ENCODE results near the gene CAMSAP3.

CAMSAP3 gene

DNA sequence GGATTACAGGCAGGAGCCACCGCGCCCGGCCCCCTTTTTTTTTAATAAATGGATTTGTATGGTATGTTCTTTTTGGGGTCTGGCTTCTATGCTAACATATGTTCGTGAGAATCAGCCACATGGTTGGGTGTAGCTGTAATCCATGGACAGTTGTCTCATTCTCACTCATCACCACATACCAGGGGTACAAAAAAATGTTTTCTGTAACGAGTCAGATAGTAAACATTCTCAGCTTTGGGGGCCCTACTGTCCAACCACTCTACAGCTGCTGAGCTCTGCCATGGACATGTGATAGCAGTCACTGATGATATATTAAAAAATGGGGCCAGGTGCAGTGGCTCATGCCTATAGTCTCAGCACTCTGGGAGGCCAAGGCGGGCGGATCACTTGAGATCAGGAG lies 68.0 kb downstream of the CAMSAP3 start:
- Histone ChIP-seq H3K4me3 (ENCODE audit: low read length) (no peak overlapping the region), H3K79me2 (ENCODE audit: low read length) (no peaks in the 10 kb centered on the region), H3K9me3 (ENCODE audit: insufficient read depth, low read length) (no peaks in the 10 kb centered on the region), H3K27ac (ENCODE audit: low read length) (no peak overlapping the region), H3K27me3 (ENCODE audit: low read depth, low read length) (peaks cover under 1% of the 10 kb centered on the region; the same call in 1 of the 2 replicates), H3K4me1 (ENCODE audit: low read length) (no peaks in the 10 kb centered on the region), H3K36me3 (replicated peaks; ENCODE audit: low read depth, low read length) (no peaks in the 10 kb centered on the region), H4K20me1 (ENCODE audit: insufficient read depth, low read length) (no peaks in the 10 kb centered on the region), H3K4me2 (ENCODE audit: low read length) (no peak overlapping the region), H3K9ac (ENCODE audit: low read length) (no peak overlapping the region), H2AFZ (ENCODE audit: low read depth, low read length) (no peak overlapping the region)
- TF ChIP-seq, protein P1, sequence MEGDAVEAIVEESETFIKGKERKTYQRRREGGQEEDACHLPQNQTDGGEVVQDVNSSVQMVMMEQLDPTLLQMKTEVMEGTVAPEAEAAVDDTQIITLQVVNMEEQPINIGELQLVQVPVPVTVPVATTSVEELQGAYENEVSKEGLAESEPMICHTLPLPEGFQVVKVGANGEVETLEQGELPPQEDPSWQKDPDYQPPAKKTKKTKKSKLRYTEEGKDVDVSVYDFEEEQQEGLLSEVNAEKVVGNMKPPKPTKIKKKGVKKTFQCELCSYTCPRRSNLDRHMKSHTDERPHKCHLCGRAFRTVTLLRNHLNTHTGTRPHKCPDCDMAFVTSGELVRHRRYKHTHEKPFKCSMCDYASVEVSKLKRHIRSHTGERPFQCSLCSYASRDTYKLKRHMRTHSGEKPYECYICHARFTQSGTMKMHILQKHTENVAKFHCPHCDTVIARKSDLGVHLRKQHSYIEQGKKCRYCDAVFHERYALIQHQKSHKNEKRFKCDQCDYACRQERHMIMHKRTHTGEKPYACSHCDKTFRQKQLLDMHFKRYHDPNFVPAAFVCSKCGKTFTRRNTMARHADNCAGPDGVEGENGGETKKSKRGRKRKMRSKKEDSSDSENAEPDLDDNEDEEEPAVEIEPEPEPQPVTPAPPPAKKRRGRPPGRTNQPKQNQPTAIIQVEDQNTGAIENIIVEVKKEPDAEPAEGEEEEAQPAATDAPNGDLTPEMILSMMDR (IDR thresholded peaks at IDR 0.05; ENCODE audit: low read depth, low read length), result no peak
- TF ChIP-seq EZH2phosphoT487 (IDR thresholded peaks at IDR 0.05; ENCODE audit: low read depth), result no peak

DNA sequence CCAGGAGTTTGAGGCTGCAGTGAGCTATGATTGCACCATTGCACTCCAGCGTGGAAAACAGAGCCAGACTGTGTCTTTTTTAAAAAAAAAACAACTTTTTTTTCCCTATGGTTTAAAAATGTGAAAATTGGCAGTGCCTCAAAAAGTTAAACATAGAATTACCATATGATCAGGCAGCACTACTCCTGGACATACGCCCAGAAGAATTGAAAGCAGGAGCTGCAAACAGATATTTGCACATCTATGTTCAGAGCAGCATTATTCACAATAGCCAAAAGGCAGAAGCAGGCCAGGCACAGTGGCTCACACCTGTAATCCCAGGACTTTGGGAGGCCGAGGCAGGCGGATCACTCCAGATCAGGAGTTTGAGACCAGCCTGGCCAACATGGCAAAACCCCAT lies 69.4 kb downstream of the CAMSAP3 start:
- Histone ChIP-seq H3K4me3 (ENCODE audit: low read length) (no peak overlapping the region), H4K20me1 (ENCODE audit: insufficient read depth, low read length) (no peaks in the 10 kb centered on the region), H3K27ac (ENCODE audit: low read length) (no peak overlapping the region), H3K79me2 (ENCODE audit: low read length) (no peaks in the 10 kb centered on the region), H2AFZ (ENCODE audit: low read depth, low read length) (no peak overlapping the region), H3K27me3 (ENCODE audit: low read depth, low read length) (peaks cover 8% of the 10 kb centered on the region; the same call in 1 of the 2 replicates), H3K9ac (ENCODE audit: low read length) (no peak overlapping the region), H3K4me2 (ENCODE audit: low read length) (no peak overlapping the region), H3K36me3 (replicated peaks; ENCODE audit: low read depth, low read length) (no peaks in the 10 kb centered on the region), H3K9me3 (ENCODE audit: insufficient read depth, low read length) (no peaks in the 10 kb centered on the region), H3K4me1 (ENCODE audit: low read length) (no peaks in the 10 kb centered on the region)
- TF ChIP-seq EZH2phosphoT487 (IDR thresholded peaks at IDR 0.05; ENCODE audit: low read depth), result no peak
- TF ChIP-seq, protein P1 (IDR thresholded peaks at IDR 0.05; ENCODE audit: low read depth, low read length), result no peak
